ENCODE measurements around the gene LMF1.

Gene LMF1

DNA sequence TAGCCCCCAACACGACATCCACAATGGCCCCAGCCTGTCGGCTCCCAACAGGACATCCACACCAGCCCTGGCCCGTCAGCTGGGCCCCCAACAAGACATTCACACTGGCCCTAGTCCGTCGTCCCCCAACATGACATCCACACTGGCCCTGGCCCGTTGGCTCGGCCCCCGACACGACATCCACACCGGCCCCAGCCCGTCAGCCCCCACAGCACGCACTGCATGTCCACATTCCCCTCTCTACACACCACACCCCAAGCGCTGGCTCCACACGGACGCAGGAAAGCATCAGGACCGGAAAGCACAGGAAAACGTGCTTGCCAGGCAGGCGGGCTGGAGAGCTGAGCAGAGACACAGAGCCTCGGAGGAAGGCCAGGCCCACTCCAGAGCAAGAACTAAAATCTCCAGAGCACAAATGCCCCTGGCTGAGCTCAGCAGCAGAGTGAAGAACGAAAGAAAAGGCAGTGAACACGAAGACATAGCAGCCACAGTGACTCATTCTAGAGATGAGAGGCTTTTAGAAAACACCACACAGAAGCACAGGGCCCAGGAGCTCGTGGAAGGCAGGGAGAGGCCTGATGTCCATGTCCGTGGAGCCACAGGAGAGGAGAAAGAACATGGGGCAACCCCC lies 50.6 kb downstream of the LMF1 start:
- Histone ChIP-seq H3K36me3 (ENCODE audit: insufficient read depth, low read length) (no peaks in the 10 kb centered on the region), H3K4me3 (ENCODE audit: low read length) (no peak overlapping the region), H3K9me3 (ENCODE audit: low read length) (peaks cover 20% of the 10 kb centered on the region), H3K4me1 (ENCODE audit: insufficient read depth, low read length) (peaks cover 2% of the 10 kb centered on the region), H2AFZ (ENCODE audit: low read depth, low read length) (no peak overlapping the region), H3K27me3 (ENCODE audit: insufficient read depth, low read length) (no peaks in the 10 kb centered on the region)

GRCh38 chr16:919658-920050 lies 51.1 kb downstream of the LMF1 start:
- Histone ChIP-seq H3K4me3 (ENCODE audit: low read length) (no peak overlapping the region), H3K36me3 (ENCODE audit: insufficient read depth, low read length) (no peaks in the 10 kb centered on the region), H3K9me3 (ENCODE audit: low read length) (peaks cover 18% of the 10 kb centered on the region)

DNA sequence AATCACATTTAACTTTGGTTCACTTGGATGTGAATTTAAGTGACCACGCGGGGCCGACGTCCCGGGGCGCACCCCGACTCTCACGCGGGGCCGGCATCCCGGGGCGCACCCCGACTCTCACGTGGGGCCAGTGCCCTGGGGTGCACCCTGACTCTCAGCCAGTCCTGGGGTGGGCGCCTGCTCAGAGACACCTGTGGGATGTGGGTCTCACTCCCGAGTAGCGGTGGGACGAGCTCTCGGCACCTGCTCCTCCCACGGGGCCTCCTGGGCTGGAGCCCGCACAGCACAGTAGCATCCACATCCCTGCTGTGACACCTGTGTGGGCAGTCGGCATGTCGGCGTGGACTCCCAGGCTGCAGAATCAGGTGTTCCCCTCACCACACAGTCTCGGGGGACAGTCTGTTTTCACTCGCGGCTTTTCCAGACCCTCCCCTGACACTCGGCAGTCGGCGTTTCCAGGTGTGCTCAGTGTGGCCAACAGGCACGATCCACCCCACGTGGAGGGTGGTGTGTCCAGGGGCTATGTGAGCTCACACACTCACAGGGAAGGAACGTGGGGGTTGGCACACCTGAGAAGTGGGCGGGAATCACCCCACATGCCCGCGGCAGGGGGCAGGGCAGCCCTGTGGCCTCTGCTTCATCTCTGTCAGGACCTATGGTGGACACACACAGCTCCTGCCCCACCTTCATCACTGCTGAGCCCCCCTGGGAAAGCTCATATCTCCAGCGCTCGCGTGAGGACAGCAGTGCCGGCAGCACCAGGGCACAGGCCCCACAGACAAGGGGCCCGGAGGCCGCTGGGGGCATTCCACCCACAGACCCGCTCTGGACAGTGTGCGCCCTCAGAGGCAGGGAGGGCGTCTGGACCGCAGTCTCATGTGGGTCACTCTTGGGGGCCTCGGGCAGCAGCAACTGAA lies 51.8 kb downstream of the LMF1 start:
- no peaks in the 10 kb centered on the region for H3K27me3 ChIP-seq (ENCODE audit: insufficient read depth, low read length)
- H3K4me1 ChIP-seq (ENCODE audit: insufficient read depth, low read length) = peaks cover 2% of the 10 kb centered on the region
- peaks cover 15% of the 10 kb centered on the region for H3K9me3 ChIP-seq (ENCODE audit: low read length)
- no peaks in the 10 kb centered on the region for H3K36me3 ChIP-seq (ENCODE audit: insufficient read depth, low read length)
- H2AFZ ChIP-seq (ENCODE audit: low read depth, low read length) = no peak overlapping the region
- H3K4me3 ChIP-seq (ENCODE audit: low read length) = no peak overlapping the region

More at GRCh38 chr16:919658-920050, 51.1 kb downstream of the LMF1 start:
- H3K27me3 ChIP-seq (ENCODE audit: insufficient read depth, low read length) = no peaks in the 10 kb centered on the region
- no peak overlapping the region for H2AFZ ChIP-seq (ENCODE audit: low read depth, low read length)
- H3K4me1 ChIP-seq (ENCODE audit: insufficient read depth, low read length) = peaks cover 2% of the 10 kb centered on the region

- H3K4me3 ChIP-seq (ENCODE audit: low read length) = no peak overlapping the region
- no peak overlapping the region for H2AFZ ChIP-seq (ENCODE audit: low read depth, low read length)
- H3K9me3 ChIP-seq (ENCODE audit: low read length) = peaks cover 11% of the 10 kb centered on the region
- no peaks in the 10 kb centered on the region for H3K36me3 ChIP-seq (ENCODE audit: insufficient read depth, low read length)
- H3K27me3 ChIP-seq (ENCODE audit: insufficient read depth, low read length) = no peaks in the 10 kb centered on the region
- peaks cover 2% of the 10 kb centered on the region for H3K4me1 ChIP-seq (ENCODE audit: insufficient read depth, low read length)
These were observed 52.7 kb downstream of the LMF1 start for GRCh38 chr16:918068-918467.

DNA sequence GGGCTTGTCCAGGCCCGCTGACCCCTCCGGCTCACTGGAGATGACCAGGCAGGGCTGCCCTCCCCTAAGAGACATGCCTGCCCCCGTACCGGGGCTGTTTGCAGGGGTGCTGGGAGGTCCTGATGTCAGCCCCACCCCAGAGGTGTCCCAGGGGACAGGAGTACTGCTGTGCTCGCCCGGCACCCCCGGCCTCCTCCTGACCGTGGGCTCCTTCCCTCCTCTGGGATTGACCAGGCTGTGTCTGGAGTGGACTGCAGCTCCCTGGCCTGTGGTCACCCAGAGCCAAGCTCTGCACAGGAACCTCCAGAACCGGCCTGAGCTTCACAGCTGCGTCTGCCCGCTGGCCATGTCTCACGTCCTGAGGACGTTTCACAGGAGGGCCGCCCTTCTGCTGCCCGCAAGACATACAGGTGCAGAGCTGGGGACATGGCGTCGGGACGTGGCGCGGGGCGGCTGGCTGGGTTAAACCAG lies 53.2 kb downstream of the LMF1 start:
- Histone ChIP-seq H3K4me1 (ENCODE audit: insufficient read depth, low read length) (peaks cover 2% of the 10 kb centered on the region), H3K9me3 (ENCODE audit: low read length) (peaks cover 9% of the 10 kb centered on the region), H3K4me3 (ENCODE audit: low read length) (no peak overlapping the region), H3K27me3 (ENCODE audit: insufficient read depth, low read length) (no peaks in the 10 kb centered on the region), H2AFZ (ENCODE audit: low read depth, low read length) (no peak overlapping the region), H3K36me3 (ENCODE audit: insufficient read depth, low read length) (no peaks in the 10 kb centered on the region)

GRCh38 chr16:916035-916799 lies 54.6 kb downstream of the LMF1 start:
- Histone ChIP-seq H2AFZ (ENCODE audit: low read depth, low read length) (no peak overlapping the region), H3K36me3 (ENCODE audit: insufficient read depth, low read length) (no peaks in the 10 kb centered on the region), H3K9me3 (ENCODE audit: low read length) (no peaks in the 10 kb centered on the region), H3K27me3 (ENCODE audit: insufficient read depth, low read length) (no peaks in the 10 kb centered on the region), H3K4me1 (ENCODE audit: insufficient read depth, low read length) (peaks cover 2% of the 10 kb centered on the region), H3K4me3 (ENCODE audit: low read length) (no peak overlapping the region)

GRCh38 chr16:915546-915945 lies 55.2 kb downstream of the LMF1 start:
- Histone ChIP-seq H3K4me3 (ENCODE audit: low read length) (no peak overlapping the region), H3K27me3 (ENCODE audit: insufficient read depth, low read length) (no peaks in the 10 kb centered on the region), H3K9me3 (ENCODE audit: low read length) (no peaks in the 10 kb centered on the region), H3K4me1 (ENCODE audit: insufficient read depth, low read length) (no peaks in the 10 kb centered on the region), H2AFZ (ENCODE audit: low read depth, low read length) (no peak overlapping the region), H3K36me3 (ENCODE audit: insufficient read depth, low read length) (no peaks in the 10 kb centered on the region)

DNA sequence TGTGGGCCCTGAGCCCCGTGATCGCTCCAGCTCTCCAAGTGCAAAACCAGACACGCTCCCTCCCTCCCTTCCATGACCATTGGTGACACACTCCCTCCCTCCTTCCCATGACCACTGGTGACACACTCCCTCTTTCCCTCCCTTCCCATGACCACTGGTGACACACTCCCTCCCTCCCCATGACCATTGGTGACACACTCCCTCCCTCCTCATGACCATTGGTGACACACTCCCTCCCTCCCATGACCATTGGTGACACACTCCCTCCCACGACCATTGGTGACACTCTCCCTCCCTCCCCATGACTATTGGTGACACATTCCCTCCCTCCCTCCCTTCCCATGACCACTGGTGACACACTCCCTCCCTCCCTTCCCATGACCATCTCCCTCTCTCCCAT lies 56.3 kb downstream of the LMF1 start:
- Histone ChIP-seq H3K36me3 (ENCODE audit: insufficient read depth, low read length) (no peaks in the 10 kb centered on the region), H3K4me1 (ENCODE audit: insufficient read depth, low read length) (no peaks in the 10 kb centered on the region), H3K27me3 (ENCODE audit: insufficient read depth, low read length) (no peaks in the 10 kb centered on the region), H3K4me3 (ENCODE audit: low read length) (no peak overlapping the region), H2AFZ (ENCODE audit: low read depth, low read length) (no peak overlapping the region), H3K9me3 (ENCODE audit: low read length) (no peaks in the 10 kb centered on the region)

- Histone ChIP-seq H3K4me3 (ENCODE audit: low read length) (no peak overlapping the region), H3K4me1 (ENCODE audit: insufficient read depth, low read length) (no peaks in the 10 kb centered on the region), H2AFZ (ENCODE audit: low read depth, low read length) (no peak overlapping the region), H3K27me3 (ENCODE audit: insufficient read depth, low read length) (no peaks in the 10 kb centered on the region), H3K9me3 (ENCODE audit: low read length) (no peaks in the 10 kb centered on the region), H3K36me3 (ENCODE audit: insufficient read depth, low read length) (no peaks in the 10 kb centered on the region)
These were observed 56.9 kb downstream of the LMF1 start for GRCh38 chr16:913817-914439.

GRCh38 chr16:912684-913613 lies 57.8 kb downstream of the LMF1 start:
- Histone ChIP-seq H3K36me3 (ENCODE audit: insufficient read depth, low read length) (no peaks in the 10 kb centered on the region), H2AFZ (ENCODE audit: low read depth, low read length) (no peak overlapping the region), H3K4me3 (ENCODE audit: low read length) (no peak overlapping the region), H3K27me3 (ENCODE audit: insufficient read depth, low read length) (no peaks in the 10 kb centered on the region), H3K9me3 (ENCODE audit: low read length) (no peaks in the 10 kb centered on the region), H3K4me1 (ENCODE audit: insufficient read depth, low read length) (no peaks in the 10 kb centered on the region)

GRCh38 chr16:912322-912683 lies 58.5 kb downstream of the LMF1 start:
- H3K9me3 ChIP-seq (ENCODE audit: low read length) = no peaks in the 10 kb centered on the region
- no peak overlapping the region for H2AFZ ChIP-seq (ENCODE audit: low read depth, low read length)
- no peak overlapping the region for H3K4me3 ChIP-seq (ENCODE audit: low read length)
- H3K36me3 ChIP-seq (ENCODE audit: insufficient read depth, low read length) = no peaks in the 10 kb centered on the region
- no peaks in the 10 kb centered on the region for H3K4me1 ChIP-seq (ENCODE audit: insufficient read depth, low read length)
- no peaks in the 10 kb centered on the region for H3K27me3 ChIP-seq (ENCODE audit: insufficient read depth, low read length)
